Panc1 (cell line): ENCODE measurements around the gene AGAP1.

Experiments used
- POLR2AphosphoS5 ChIP-seq: IDR thresholded peaks from 2 replicates; pipeline ENCODE4 v1.6.1; 2012; ENCODE audit warnings: mild to moderate bottlenecking, low read depth, low read length, moderate library complexity
- REST ChIP-seq, 2 experiments: IDR thresholded peaks; 2 replicates each; pipeline ENCODE4 v1.6.1; 2011 to 2012; ENCODE audit warnings: low read depth in 2 of 2, control low read depth in 1 of 2, low read length in 1 of 2, mild to moderate bottlenecking in 1 of 2, moderate library complexity in 1 of 2; ENCODE audit not compliant: insufficient read depth in 1 of 2
- SIN3A ChIP-seq: IDR thresholded peaks from 2 replicates; pipeline ENCODE4 v1.6.1; 2012; ENCODE audit warnings: low read depth, mild to moderate bottlenecking, low read length, moderate library complexity, borderline replicate concordance; ENCODE audit not compliant: insufficient read depth
- TF ChIP-seq, protein P1 (sequence below): fragments of 450-650 bp; IDR thresholded peaks from 2 replicates; pipeline ENCODE4 v1.5.1; 2017; ENCODE audit warnings: mild to moderate bottlenecking

DNA sequence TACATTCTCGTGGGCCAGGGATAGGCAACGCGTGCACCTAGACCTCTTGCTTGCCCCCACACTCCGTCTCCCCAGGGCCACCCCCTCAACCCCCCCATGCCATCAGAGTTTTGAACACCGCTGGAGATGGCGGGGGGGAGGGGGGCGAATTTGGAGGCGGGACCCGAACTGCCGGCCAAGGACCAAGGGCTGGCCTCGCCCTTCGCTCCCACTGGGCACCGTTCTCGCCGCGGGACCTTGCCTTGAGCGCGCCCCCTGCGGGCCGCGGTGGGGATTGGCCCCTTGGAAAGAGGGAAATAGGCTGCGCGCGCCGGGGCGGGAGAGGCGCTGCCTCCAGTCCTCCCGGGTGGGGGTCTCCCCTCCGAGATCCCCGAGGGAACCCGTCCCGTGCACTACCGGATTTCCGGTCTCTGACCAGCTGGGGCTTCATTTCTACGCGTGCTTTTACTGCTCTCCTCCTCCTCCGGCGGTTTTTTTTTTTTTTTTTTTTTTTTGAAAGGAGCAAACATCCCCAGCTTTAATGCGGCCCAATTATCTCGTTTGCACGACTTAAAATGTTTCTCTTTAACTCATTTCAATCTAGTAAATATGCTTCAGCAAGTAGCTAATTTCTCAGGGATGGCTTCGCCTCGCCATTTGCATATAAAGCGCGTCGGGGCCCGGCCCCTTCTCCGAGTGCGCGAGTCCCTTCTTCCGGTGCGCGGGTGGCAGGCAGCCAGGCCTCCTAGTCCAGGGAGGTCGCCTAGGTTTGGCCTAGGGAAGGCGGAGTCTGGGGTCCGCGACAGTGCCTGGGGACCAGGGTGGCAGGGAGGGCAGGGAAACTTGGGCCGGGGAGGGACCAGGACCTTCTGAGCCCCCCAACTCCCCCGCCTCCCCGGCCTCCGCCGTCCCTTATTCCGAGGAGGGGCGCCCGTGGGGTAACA is 684.4 kb downstream of the AGAP1 start:
- TF ChIP-seq, protein P1, sequence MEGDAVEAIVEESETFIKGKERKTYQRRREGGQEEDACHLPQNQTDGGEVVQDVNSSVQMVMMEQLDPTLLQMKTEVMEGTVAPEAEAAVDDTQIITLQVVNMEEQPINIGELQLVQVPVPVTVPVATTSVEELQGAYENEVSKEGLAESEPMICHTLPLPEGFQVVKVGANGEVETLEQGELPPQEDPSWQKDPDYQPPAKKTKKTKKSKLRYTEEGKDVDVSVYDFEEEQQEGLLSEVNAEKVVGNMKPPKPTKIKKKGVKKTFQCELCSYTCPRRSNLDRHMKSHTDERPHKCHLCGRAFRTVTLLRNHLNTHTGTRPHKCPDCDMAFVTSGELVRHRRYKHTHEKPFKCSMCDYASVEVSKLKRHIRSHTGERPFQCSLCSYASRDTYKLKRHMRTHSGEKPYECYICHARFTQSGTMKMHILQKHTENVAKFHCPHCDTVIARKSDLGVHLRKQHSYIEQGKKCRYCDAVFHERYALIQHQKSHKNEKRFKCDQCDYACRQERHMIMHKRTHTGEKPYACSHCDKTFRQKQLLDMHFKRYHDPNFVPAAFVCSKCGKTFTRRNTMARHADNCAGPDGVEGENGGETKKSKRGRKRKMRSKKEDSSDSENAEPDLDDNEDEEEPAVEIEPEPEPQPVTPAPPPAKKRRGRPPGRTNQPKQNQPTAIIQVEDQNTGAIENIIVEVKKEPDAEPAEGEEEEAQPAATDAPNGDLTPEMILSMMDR, result peak; percentile 94
- TF ChIP-seq POLR2AphosphoS5 (no peak), REST (IDR thresholded peaks at IDR 0.05; ENCODE audit: insufficient read depth in 1 of 2, low read depth in 2 of 2, low read length in 1 of 2) (0 out of 4 replicates have a peak, but pooled peaks of 1 of the 2 experiments have one; percentile 39), SIN3A (no peak)
